ENCODE measurements around the gene ATP10D. TPM values are rescaled to one million over a fixed set of nuclear protein-coding genes. Genes with fewer than 3 reads are reported as not detected.

ATP10D gene
- total RNA-seq, 4 donors from 2014 or later, result 28.6 to 41.0 (median 34.6) TPM

GRCh38 chr4:47557255-47557654 is 72.2 kb downstream of the ATP10D start:
- Histone ChIP-seq H3K9me3 (no peaks in the 10 kb centered on the region), H3K4me1 (no peaks in the 10 kb centered on the region), H3K4me3 (no peak overlapping the region), H3K27me3 (no peaks in the 10 kb centered on the region), H3K27ac (no peak overlapping the region), H3K36me3 (peaks cover 58% of the 10 kb centered on the region)
- 96% methylated on average over 2 of the region's 2 CpGs for WGBS
- no peak for DNase-seq (ENCODE audit: low spot score in 2 of 2)
- no peak for TF ChIP-seq POLR2AphosphoS5 (IDR thresholded peaks at IDR 0.05)
- TF ChIP-seq EP300 (IDR thresholded peaks at IDR 0.05), result no peak
- TF ChIP-seq CTCF (IDR thresholded peaks at IDR 0.05), result no peak
- TF ChIP-seq POLR2A (IDR thresholded peaks at IDR 0.05), result no peak

GRCh38 chr4:47560682-47561081 is 75.6 kb downstream of the ATP10D start:
- TF ChIP-seq EP300 (IDR thresholded peaks at IDR 0.05) (no peak), POLR2A (IDR thresholded peaks at IDR 0.05) (no peak), CTCF (IDR thresholded peaks at IDR 0.05) (no peak), POLR2AphosphoS5 (IDR thresholded peaks at IDR 0.05) (no peak)
- 94% methylated on average over 1 of the region's 1 CpG for WGBS
- peaks cover 40% of the 10 kb centered on the region for H3K36me3 ChIP-seq

GRCh38 chr4:47561331-47561730 is 76.3 kb downstream of the ATP10D start:
- Histone ChIP-seq H3K9me3 (no peaks in the 10 kb centered on the region), H3K4me1 (no peaks in the 10 kb centered on the region), H3K27ac (no peak overlapping the region), H3K27me3 (no peaks in the 10 kb centered on the region), H3K36me3 (peaks cover 40% of the 10 kb centered on the region), H3K4me3 (no peak overlapping the region)
- TF ChIP-seq POLR2A (IDR thresholded peaks at IDR 0.05) (no peak), POLR2AphosphoS5 (IDR thresholded peaks at IDR 0.05) (no peak), CTCF (IDR thresholded peaks at IDR 0.05) (no peak), EP300 (IDR thresholded peaks at IDR 0.05) (no peak)
- DNase-seq (ENCODE audit: low spot score in 2 of 2), result no peak
- WGBS, result 88% methylated on average over 1 of the region's 1 CpG

More at GRCh38 chr4:47560682-47561081, 75.6 kb downstream of the ATP10D start:
- Histone ChIP-seq H3K27ac (no peak overlapping the region), H3K4me1 (no peaks in the 10 kb centered on the region), H3K9me3 (no peaks in the 10 kb centered on the region), H3K4me3 (no peak overlapping the region), H3K27me3 (no peaks in the 10 kb centered on the region)
- DNase-seq (ENCODE audit: low spot score in 2 of 2), result no peak

GRCh38 chr4:47562297-47562696 is 77.2 kb downstream of the ATP10D start:
- H3K9me3 ChIP-seq, result no peaks in the 10 kb centered on the region
- H3K36me3 ChIP-seq, result peaks cover 40% of the 10 kb centered on the region
- H3K4me1 ChIP-seq, result no peaks in the 10 kb centered on the region
- no peak overlapping the region for H3K4me3 ChIP-seq
- DNase-seq (ENCODE audit: low spot score in 2 of 2), result no peak
- WGBS, result 62% methylated on average over 3 of the region's 3 CpGs
- no peak for TF ChIP-seq EP300 (IDR thresholded peaks at IDR 0.05)
- TF ChIP-seq POLR2AphosphoS5 (IDR thresholded peaks at IDR 0.05), result no peak
- no peak for TF ChIP-seq CTCF (IDR thresholded peaks at IDR 0.05)
- no peak for TF ChIP-seq POLR2A (IDR thresholded peaks at IDR 0.05)
- no peaks in the 10 kb centered on the region for H3K27me3 ChIP-seq
- H3K27ac ChIP-seq, result no peak overlapping the region

GRCh38 chr4:47566566-47566965 is 81.5 kb downstream of the ATP10D start:
- H3K27ac ChIP-seq, result no peak overlapping the region
- H3K27me3 ChIP-seq, result no peaks in the 10 kb centered on the region
- TF ChIP-seq EP300 (IDR thresholded peaks at IDR 0.05) (no peak), POLR2AphosphoS5 (IDR thresholded peaks at IDR 0.05) (no peak), POLR2A (IDR thresholded peaks at IDR 0.05) (no peak), CTCF (IDR thresholded peaks at IDR 0.05) (no peak)
- DNase-seq (ENCODE audit: low spot score in 2 of 2), result no peak
- 84% methylated on average over 2 of the region's 2 CpGs for WGBS
- H3K4me3 ChIP-seq, result no peak overlapping the region
- H3K36me3 ChIP-seq, result peaks cover 37% of the 10 kb centered on the region
- no peaks in the 10 kb centered on the region for H3K9me3 ChIP-seq
- H3K4me1 ChIP-seq, result no peaks in the 10 kb centered on the region
